Measurements from ENCODE around the gene SEC24A. TPM values are rescaled to one million over a fixed set of nuclear protein-coding genes. Genes with fewer than 3 reads are reported as not detected.

Gene SEC24A
- total RNA-seq, 1 donor from 2014 or later: 22.0 TPM

DNA sequence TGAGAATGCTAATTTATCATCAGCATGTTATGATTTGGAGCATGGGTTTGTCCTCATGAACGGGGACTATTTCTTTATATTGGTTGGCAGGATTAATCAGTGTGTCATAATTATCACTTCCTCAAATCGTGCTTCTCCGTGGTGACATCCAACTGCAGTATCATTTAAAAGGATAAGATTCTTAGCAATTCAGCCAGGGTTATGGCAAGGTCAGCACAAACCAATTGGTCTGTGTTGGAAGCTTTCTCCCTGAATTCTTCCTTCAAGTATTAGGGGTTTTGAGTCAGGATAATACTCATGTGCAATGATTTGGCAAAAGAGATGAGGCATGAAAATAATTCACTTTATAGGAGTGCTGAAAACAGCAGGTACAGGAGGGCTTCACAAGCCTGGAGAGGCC, 84.2 kb downstream of the SEC24A start:
- no peaks in the 10 kb centered on the region for H3K36me3 ChIP-seq
- H3K9me3 ChIP-seq: no peaks in the 10 kb centered on the region
- H3K4me1 ChIP-seq: peaks cover 7% of the 10 kb centered on the region
- H3K27me3 ChIP-seq (ENCODE audit: low read depth): no peaks in the 10 kb centered on the region
- H3K27ac ChIP-seq: no peak overlapping the region
- TF ChIP-seq, protein P1, sequence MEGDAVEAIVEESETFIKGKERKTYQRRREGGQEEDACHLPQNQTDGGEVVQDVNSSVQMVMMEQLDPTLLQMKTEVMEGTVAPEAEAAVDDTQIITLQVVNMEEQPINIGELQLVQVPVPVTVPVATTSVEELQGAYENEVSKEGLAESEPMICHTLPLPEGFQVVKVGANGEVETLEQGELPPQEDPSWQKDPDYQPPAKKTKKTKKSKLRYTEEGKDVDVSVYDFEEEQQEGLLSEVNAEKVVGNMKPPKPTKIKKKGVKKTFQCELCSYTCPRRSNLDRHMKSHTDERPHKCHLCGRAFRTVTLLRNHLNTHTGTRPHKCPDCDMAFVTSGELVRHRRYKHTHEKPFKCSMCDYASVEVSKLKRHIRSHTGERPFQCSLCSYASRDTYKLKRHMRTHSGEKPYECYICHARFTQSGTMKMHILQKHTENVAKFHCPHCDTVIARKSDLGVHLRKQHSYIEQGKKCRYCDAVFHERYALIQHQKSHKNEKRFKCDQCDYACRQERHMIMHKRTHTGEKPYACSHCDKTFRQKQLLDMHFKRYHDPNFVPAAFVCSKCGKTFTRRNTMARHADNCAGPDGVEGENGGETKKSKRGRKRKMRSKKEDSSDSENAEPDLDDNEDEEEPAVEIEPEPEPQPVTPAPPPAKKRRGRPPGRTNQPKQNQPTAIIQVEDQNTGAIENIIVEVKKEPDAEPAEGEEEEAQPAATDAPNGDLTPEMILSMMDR (IDR thresholded peaks at IDR 0.05): no peak
- no peak for ATAC-seq
- DNase-seq: no peak
- H3K4me3 ChIP-seq: no peak overlapping the region
- intact Hi-C loops (cut with DNase I): no loop called here

DNA sequence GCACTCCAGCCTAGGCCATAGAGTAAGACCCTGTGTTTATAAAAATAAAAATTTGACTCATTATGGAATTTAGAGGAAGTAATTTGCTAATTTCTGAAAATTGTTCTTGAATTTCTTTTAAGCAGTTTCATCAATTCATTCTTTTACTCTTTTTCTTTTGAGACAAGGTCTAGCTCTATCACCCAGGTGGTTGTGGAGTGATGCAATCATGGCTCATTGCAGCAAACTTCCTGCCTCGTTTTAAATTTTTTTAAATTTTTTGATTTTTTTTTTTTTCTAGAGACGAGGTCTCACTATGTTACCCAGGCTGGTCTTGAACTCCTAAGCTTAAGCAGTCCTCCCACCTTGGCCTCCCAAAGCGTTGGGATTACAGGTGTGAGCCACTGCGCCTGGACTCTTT, 86.7 kb downstream of the SEC24A start:
- H3K36me3 ChIP-seq: no peaks in the 10 kb centered on the region
- TF ChIP-seq, protein P1 (IDR thresholded peaks at IDR 0.05): no peak
- intact Hi-C loops (cut with DNase I): no loop called here
- DNase-seq (no peak), ATAC-seq (no peak)
- H3K9me3 ChIP-seq: no peaks in the 10 kb centered on the region
- peaks cover 20% of the 10 kb centered on the region for H3K4me1 ChIP-seq
- no peaks in the 10 kb centered on the region for H3K27me3 ChIP-seq (ENCODE audit: low read depth)
- H3K4me3 ChIP-seq: no peak overlapping the region
- no peak overlapping the region for H3K27ac ChIP-seq

DNA sequence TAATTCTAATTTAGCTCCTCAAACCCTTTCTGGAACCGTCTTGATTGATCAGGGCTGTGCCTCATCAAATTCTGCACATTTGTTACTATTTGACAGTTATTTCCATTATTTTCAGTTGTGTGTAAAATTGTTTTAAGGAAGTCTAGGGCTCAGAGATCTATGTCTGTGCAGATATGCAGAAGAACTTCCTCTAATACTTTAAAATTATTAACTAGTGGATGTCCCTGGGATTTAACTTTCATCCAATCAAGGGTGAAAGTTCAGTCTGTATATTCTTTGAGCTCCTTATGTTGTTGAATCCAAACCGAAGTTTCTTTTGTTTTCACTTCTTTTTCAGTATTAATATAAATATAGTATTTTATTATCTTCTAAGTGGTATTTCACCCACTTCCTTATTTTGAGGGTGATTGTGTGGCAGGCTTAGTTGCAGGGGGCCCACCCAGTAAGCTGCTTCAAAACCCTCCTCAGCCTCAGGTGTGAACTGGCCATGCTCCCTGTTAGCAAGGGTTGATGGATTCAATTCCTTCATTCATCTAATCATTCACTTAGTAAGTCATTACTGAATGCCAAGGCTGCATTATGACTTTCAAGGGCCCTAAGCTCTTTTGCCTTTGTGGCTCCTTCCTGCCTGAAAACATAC, 87.7 kb downstream of the SEC24A start:
- no peaks in the 10 kb centered on the region for H3K9me3 ChIP-seq
- no peak overlapping the region for H3K27ac ChIP-seq
- no peaks in the 10 kb centered on the region for H3K36me3 ChIP-seq
- intact Hi-C loops (cut with DNase I): no loop called here
- H3K4me3 ChIP-seq: no peak overlapping the region
- no peaks in the 10 kb centered on the region for H3K27me3 ChIP-seq (ENCODE audit: low read depth)
- ATAC-seq (no peak), DNase-seq (no peak)
- TF ChIP-seq, protein P1 (IDR thresholded peaks at IDR 0.05): no peak
- peaks cover 25% of the 10 kb centered on the region for H3K4me1 ChIP-seq

DNA sequence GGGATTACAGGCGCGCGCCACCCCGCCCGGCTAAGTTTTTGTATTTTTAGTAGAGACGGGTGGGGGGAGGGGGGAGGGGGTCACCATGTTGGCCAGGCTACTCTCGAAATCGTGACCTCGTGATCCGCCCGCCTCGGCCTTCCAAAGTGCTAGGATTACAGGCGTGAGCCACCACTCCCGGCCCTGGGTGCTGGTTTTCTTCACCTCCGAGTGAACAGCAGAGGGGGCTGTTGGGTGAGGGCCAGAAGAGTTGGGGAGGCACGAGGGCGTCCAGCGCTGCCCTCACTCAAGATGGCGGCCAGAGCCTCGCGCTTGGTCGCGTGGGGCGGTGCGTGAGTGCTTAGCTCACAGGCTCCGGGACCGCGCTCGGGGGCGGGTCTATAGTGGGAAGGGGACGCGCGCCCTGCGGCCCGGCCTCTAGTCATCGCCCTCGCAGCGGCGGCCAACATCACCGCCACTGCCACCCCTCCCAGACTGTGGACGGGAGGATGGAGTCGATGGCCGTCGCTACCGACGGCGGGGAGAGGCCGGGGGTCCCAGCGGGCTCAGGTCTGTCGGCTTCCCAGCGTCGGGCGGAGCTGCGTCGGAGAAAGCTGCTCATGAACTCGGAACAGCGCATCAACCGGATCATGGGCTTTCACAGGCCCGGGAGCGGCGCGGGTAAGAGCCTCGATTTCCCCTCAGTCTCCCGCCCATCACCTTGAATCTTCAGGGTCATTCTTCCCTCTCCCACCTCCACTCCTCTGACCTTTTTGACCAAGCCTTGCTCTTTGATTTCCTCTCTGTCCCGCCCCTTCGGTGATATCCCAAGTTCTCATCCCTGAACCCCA, 89.8 kb downstream of the SEC24A start, which contains the start of gene CAMLG:
CAMLG (plus strand) TSS at position 416 of the 830 bp plus-strand sequence; CDS start at position 489, 73 bp downstream.
- Histone ChIP-seq H3K9me3 (no peaks in the 10 kb centered on the region), H3K27ac (peak within 1 kb of the TSS; percentile 93), H3K4me1 (peaks cover 25% of the 10 kb centered on the region), H3K36me3 (peaks cover 10% of the 10 kb centered on the region), H3K27me3 (ENCODE audit: low read depth) (no peaks in the 10 kb centered on the region), H3K4me3 (peak within 1 kb of the TSS; percentile 82)
- DNase-seq (peak; percentile 99), ATAC-seq (peak; percentile 99 to 100)
- TF ChIP-seq, protein P1 (IDR thresholded peaks at IDR 0.05): peak; percentile 64
- intact Hi-C loops (cut with DNase I): no loop called here

DNA sequence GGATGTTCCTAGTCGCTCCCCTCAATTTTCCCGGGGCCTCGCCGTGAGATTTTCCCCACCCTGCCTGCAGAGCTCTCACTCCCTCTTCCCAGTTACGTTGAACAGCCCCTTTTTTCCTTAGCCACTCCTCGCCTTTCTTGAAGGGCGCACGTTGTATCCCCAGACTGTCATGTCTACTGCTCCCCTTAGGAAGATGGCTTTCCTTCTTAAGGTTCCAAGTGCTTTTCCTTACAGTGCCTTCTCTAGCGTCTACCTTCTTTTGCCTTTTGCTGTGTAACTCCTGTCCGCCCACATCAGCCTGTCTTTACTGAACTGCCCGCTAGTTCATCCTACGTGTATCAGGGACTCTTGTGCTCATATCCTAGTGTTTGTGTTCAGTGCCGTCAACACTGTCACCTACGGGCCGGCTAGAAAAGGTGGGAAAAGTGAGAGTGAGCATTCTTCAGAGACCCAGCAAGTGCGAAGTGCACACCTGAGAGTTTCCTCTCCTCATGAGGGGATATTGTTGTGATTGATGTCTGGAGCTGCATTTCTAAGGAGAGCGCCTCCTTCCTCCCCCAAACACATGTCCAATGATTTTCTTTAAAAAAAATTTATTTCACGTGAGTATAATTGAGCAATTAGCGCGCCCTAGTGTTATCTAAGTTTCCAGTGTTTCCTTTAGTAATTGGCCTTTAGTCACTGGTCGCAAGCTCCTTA, 90.5 kb downstream of the SEC24A start:
- intact Hi-C loops (cut with DNase I): no loop called here
- no peak for DNase-seq
- peaks cover 14% of the 10 kb centered on the region for H3K36me3 ChIP-seq
- H3K27ac ChIP-seq: peak overlapping the region; percentile 93
- H3K4me1 ChIP-seq: peaks cover 25% of the 10 kb centered on the region
- H3K4me3 ChIP-seq: peak overlapping the region; percentile 82
- no peaks in the 10 kb centered on the region for H3K27me3 ChIP-seq (ENCODE audit: low read depth)
- no peaks in the 10 kb centered on the region for H3K9me3 ChIP-seq
- peak; percentile 24 to 42 for ATAC-seq
- TF ChIP-seq, protein P1 (IDR thresholded peaks at IDR 0.05): no peak
